GM15510 (cell line): Measurements from ENCODE around the gene ZNF268.

ENCODE experiments used
- POLR2A ChIP-seq: IDR thresholded peaks from 3 replicates; pipeline ENCODE4 v1.6.1; 2011; ENCODE audit warnings: borderline replicate concordance; ENCODE audit not compliant: insufficient read length; ENCODE audit errors: extremely low read depth

The ZNF268 gene

DNA sequence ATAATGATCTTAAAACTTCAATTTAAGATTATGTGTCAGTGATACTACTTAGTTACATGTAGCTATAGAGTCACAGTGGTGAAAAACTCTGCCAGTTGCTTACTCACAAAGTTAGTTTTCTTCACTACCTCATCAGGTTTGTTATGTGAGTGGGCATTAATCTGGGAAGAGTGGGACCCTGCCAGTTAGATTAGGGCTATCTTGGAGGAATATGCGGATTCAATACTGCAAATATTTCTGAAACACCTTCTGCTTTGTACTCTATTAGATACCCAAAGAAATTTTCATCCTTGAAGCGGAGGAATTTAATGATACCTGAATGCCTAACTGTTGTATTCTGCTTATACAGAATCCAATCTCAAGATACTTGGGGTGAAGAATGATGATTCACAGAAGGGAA, 25.1 kb downstream of the ZNF268 start:
- no peak for TF ChIP-seq POLR2A

DNA sequence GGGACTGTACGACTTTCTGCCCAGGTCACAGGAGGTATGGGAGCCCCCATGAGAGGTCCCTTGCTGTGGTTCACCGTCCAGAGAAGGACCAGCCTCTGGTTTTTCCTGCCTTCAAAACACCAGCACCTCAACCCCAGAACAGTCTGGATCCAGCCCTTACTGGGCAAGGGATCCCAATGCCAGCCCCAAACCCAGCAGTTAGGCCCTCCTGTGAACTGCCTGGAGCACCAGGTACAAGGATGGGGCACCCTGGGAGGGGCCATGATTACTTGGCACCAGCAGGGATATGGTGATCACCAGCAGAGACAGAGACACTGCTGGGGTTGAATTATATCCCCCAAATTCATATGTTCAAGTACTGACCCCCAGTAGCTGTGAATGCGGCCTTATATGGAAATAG, 34.4 kb downstream of the ZNF268 start:
- no peak for TF ChIP-seq POLR2A

DNA sequence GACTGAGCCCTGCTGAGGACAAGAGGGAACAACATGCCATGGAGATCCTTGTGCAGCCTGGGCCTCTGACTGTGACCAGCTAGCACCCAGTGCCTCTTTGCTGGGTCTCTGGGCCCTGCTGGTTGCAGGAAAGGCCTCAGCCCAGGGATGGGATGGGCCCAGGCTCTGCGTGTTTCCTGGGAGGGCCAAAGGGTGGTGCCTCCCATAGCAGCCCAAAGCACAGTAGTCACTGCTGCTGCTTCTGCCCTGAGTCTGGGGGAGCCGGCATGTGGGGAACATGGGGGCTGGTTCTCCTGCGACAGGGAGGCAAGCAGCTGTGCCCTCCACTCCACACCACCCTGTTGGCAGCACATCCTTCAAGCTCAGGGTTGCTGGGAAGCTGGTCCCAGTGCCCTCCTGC, 35.9 kb downstream of the ZNF268 start:
- TF ChIP-seq POLR2A: no peak

DNA sequence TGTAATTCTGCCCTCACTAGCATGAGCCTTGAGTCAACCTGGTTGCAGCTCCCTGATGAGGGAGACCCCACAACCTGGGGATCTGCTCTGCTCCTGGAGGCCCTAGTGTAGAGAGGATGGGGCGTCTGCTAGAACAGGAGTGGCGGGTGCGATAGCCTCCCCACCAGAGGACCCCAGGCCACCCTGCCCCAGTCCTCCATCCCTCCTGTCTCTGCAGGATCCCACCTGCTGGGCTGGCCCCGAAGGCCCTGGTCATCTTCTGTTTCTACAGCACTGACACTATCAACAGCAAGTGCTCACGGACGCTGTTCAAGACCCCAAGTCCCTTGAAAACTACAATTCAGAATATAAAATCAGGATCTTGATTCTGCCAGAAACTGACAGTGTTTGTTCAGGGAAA, 39.2 kb downstream of the ZNF268 start:
- TF ChIP-seq POLR2A: no peak

DNA sequence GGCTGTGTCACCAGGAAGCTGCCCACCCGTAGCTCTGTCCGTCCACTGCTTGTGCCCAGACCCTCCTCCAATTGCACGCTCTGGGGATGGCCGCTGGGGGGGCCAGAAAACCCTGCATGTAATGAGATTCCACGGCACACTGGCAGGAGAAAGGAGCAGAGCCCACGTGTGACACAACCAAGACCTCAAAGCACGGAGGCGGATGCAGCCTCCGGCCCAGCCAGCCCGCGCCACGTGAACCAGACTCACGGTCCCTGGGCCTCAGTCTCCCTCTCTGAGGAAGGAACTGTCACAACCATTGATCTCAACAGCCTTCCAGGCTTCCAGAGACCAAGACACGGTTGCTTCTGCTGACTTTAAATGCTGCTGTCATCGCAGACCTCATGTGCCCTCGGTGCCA, 39.9 kb downstream of the ZNF268 start:
- no peak for TF ChIP-seq POLR2A

DNA sequence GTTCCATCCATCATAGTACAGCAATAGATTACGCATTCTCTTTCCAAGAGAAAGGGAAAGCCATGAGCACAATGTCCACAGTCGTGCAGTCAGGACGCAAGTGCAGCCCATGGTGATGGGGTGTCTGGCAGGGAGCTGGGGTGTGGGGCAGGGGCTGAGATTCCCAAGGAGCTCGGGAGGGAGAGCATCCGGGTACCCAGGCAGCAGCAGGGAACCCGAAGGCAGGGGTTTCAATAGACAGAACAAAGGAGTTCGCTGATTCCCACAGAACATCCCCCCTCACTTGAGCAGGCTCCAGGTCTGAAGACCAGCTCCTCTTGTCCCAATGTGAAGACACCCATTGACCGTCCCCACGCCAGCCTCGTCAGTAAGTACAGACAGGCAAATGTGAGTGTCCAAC, 40.9 kb downstream of the ZNF268 start:
- no peak for TF ChIP-seq POLR2A

DNA sequence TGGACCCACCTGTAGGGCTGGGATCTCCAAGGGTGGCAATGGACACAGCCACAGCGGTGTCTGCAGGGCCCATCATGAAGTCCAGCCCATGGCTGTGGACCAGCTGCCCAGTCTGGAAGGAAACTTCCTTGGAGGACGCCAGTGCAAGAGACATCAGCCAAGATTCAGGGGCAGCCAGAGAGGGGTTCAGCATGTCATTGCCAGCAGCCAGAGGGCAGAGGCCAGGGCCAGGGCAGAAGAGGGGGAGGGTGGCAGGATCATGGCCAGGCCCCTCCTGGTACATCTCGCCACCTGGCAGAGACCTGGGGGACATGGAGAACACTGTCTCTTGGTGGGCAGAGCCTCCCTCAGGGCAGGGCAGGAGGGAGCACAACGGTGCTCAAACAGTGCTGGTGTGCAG, 44.2 kb downstream of the ZNF268 start:
- TF ChIP-seq POLR2A: no peak

DNA sequence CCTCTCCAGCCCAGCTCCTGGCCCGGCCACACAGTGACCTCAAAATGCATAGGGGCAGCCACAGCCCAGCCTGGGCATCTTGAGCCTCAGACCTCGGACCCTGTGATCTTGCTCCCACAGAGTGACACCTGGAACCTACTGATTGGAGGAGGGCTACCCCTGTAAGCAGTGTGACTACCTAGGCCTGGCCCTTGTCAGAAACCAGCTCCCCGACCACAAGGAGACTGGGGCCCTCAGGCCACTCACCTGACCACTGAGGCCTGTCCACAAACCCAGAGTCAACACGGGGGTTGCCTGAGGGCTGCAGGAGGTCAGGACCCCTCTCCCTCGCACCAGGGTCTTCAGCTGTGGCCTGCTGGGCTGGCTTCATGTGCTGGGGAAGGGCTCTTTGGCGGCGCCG, 45.4 kb downstream of the ZNF268 start:
- no peak for TF ChIP-seq POLR2A

DNA sequence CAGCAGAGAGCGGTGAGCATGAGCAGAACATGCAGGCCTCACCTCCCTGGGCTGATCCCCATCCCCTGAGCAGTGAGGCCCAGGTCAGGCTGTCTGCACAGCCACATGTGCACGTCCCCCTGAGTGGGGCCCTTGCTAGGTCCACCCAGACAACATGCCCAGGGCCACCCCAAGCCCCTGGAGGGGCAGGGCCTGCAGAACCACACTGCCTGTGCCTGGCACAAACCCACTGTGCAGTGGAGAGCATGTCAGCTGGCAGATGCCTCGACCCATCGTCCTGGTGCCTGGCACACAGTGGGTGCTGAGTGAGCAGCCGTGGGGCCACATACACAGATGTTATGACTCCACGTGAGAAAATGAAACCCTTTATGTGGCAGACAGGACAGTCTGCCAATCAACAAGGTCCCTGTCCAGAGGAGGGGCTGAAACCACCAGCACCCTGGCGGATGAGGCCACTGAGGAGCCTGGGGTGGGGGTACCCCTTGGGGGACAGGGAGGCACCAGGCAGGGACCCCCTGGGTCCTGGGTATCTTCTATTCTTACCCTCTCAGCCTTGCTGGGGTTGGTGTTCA, 46.1 kb downstream of the ZNF268 start:
- TF ChIP-seq POLR2A: no peak

DNA sequence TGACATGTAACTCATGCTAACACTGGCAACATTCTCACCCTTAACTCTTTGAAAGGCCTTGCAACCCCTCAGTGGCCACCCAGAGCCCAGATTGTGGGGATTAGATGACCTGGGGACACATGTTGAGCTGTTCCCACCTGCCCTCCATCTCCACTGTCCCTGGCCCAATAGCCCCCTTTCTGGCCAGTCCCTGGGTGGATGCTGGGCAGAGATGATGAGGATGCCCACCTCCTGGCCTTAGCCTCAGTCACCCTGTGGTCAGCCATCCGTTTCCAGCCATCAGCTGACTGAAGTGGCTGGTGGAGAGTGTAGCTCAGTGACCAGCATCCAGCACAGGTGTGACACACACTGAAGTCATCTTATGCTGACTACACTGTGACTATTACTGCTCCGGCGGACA, 49.7 kb downstream of the ZNF268 start:
- no peak for TF ChIP-seq POLR2A

DNA sequence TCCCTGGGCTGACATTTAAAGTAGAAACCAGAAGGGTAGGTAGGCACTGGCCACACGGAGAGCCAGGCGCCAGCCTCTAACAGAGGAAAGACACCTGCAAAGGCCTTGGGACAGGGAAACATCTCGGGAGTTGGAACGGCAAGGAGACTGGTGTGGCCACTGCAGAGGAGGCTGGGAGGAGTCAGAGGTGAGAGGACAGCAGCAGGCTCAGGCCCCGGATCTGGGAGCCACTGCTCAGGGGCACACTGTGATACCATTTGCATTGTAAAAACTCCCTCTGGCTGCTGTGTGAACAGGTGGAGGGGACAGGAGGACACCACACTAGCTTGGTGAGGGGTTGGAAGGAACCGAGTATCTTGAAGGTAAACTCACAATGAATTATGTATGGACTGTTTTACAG, 51.7 kb downstream of the ZNF268 start:
- no peak for TF ChIP-seq POLR2A

DNA sequence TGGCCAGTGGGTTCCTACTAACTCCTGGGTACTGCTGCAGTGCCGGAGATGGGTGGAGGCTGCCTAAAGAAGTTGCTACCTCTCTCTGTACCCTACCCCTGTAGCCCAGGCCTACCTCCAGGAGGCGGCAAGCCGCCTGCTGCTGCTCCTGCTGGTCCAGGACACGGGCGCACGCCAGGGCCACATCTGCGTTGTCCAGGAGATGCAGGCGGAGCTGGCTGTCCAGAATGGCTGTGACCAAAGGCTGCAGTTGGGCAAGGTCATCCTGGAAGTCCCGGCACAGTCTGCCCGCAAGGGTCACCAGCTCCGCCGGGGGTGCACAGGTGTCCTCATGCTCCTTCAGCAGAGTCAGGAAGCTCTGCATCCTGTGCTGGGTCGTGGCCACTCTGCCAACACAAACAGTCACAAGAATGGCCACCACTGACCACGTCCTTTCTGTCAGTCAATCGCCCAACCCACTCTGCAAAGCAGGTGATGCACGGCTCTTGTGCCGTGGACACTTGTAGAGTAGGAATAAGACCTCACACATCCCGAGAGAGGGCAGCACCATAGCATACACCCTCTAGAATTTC, 52.8 kb downstream of the ZNF268 start:
- no peak for TF ChIP-seq POLR2A

DNA sequence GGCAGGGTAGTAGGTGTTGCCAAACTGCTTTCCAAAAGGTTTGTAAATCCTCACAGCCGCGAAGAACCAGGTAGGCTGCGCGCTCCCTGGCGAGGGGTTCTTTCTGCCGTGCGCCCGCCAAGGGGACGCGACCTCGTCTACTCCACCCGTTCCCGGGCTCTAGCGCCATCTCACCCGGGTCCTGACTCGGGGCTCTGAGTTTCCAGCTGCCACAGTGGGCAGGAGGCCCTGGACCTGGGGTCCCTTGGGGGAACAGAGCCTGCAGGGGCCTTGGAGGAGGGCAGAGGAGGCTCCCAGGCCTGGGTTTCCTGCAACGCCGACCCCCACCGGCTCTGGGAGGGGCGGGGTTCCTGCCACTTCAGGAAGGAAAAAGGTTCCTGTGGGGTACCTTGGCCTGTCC, 53.7 kb downstream of the ZNF268 start:
- TF ChIP-seq POLR2A: no peak

DNA sequence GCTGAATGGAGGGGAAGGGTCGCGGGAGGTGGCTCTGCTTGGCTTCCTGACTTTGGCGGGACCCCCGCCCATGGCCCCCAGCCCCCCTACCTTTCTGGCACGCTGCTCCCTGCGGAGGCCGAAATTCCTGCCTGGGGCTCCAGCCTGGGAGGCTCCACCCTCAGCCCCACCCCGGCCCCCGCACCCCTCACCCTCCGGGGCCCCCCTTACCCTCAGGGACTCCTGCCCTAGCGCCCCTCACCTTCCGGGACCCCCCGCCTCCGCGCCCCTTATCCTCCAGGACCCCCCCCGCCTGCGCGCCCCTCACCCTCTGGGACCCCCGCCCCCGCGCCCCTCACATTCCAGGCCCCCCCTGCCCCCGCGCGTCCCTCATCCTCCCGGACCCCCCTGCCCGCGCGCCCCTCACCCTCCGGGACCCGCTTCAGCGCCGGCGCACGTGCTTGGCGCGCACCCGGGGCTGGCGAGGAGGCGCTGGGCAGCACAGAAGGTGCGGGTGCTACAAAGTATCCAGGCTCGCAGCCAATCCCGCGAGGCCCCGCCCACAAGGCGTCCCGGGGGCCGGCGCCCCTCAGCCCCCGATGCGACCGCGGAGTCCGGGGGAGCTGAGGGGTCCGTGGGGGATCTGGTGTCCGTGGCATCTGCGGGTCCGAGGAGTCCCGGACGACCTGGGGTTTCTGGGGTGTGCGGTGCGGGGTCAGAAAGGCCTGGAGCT, 54.3 kb downstream of the ZNF268 start, which contains the start of gene ANHX:
Gene ANHX (minus strand): TSS at position 477 of the 712 bp plus-strand sequence. CDS start 1,521 bp downstream, outside the sequence.
- TF ChIP-seq POLR2A: no peak

DNA sequence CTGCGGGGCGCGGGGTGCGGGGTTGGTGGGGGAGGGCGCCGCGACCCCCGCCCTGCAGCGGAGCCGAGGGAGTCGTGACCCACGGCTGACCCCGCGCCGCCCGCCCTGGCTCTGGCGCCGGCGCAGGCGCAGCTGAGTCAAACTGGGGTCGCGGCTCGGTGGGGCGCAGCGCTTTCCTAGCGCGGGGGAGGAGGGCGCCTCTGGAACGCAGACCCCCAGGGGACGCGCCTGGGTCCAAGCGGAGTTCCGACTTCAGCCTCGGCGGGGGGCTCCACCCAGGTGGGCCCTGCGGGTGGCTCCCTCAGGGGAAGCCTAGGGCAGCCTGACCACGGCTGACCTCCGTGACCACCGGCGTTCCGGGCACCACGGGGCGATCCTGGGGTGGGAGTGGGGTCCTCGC, 54.8 kb downstream of the ZNF268 start:
- TF ChIP-seq POLR2A: no peak

DNA sequence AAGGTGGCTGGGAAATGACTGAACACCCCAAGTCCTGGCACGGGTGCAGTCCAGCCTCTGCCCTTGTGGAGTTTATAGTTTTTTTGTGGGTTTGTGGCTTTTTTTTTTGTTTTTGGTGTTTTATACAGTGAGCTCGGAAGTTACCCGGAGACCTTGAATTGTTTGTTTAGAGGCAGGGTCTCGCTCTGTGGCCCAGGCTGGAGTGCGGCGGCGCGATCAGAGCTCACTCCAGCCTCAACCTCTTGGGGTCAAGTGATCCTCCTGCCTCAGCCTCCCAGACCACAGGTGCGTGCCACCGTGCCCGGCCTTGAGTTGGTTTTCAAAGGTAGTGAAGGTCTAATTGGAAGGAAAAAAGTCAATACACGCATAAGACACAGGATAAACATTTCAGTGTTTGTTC, 55.3 kb downstream of the ZNF268 start:
- no peak for TF ChIP-seq POLR2A
